DMS153 treated with DMSO at 0.1 percent for 48 hours (cell line): ENCODE data around the gene KCNG2.
"Not testable (repeated sequence)": the region's sequence is repeated elsewhere in the genome, so short reads cannot be mapped to it uniquely, and the experiment has no call there.

ENCODE experiments used
- DNase-seq: peaks from one replicate; lab custom pipeline; 2025; ENCODE audit not compliant: unreplicated experiment; lab: John Stamatoyannopoulos, UW

The KCNG2 gene

GRCh38 chr18:79797518-79798345 lies at the start of gene KCNG2:
KCNG2 (plus strand) TSS chr18:79797938; CDS start chr18:79863668, 65,730 bp downstream.
- DNase-seq, result no peak

GRCh38 chr18:79748321-79749180 lies 49.2 kb upstream of the KCNG2 start:
- DNase-seq, result no peak

GRCh38 chr18:79749251-79750191 lies 48.2 kb upstream of the KCNG2 start:
- DNase-seq, result peak; percentile 78

- no peak for DNase-seq
Observed at GRCh38 chr18:79750980-79751571, 46.7 kb upstream of the KCNG2 start.

GRCh38 chr18:79751918-79752578 lies 45.7 kb upstream of the KCNG2 start:
- not testable (repeated sequence) for DNase-seq

- not testable (repeated sequence) for DNase-seq
Observed at GRCh38 chr18:79752946-79753345, 44.8 kb upstream of the KCNG2 start.

GRCh38 chr18:79753391-79753851 lies 44.3 kb upstream of the KCNG2 start:
- no peak for DNase-seq

GRCh38 chr18:79754022-79754761 lies 43.5 kb upstream of the KCNG2 start:
- DNase-seq, result no peak

GRCh38 chr18:79754831-79755351 lies 42.8 kb upstream of the KCNG2 start:
- no peak for DNase-seq

GRCh38 chr18:79755496-79756142 lies 42.1 kb upstream of the KCNG2 start:
- no peak for DNase-seq

- DNase-seq, result no peak
Observed at GRCh38 chr18:79756143-79756500, 41.6 kb upstream of the KCNG2 start.

- no peak for DNase-seq
Observed at GRCh38 chr18:79756826-79757225, 40.9 kb upstream of the KCNG2 start.

GRCh38 chr18:79760348-79760747 lies 37.4 kb upstream of the KCNG2 start:
- DNase-seq, result no peak

- DNase-seq, result no peak
Observed at GRCh38 chr18:79760881-79761280, 36.9 kb upstream of the KCNG2 start.

GRCh38 chr18:79763407-79763806 lies 34.3 kb upstream of the KCNG2 start:
- DNase-seq, result no peak

GRCh38 chr18:79764131-79764530 lies 33.6 kb upstream of the KCNG2 start:
- no peak for DNase-seq

- no peak for DNase-seq
Observed at GRCh38 chr18:79765491-79766245, 32.1 kb upstream of the KCNG2 start.

- peak; percentile 8 for DNase-seq
Observed at GRCh38 chr18:79766308-79766707, 31.4 kb upstream of the KCNG2 start.
